Suprapubic skin (tissue), 4 donors: ENCODE measurements around the gene CST5.

Source experiments
- CTCF ChIP-seq, 2 donors: fragments of 200-600 bp in 1 of 2; fragments of 450-650 bp in 1 of 2; sonication (generic) in 1 of 2; IDR thresholded peaks; one replicate each; pipeline ENCODE4 v1.5.1; 2016 to 2019; ENCODE audit warnings: antibody characterized with exemption in 2 of 2, mild to moderate bottlenecking in 1 of 2, moderate library complexity in 1 of 2
- EP300 ChIP-seq: sonication (generic); formaldehyde crosslinking; IDR thresholded peaks from one replicate; pipeline ENCODE4 v1.6.1; 2017; ENCODE audit warnings: antibody characterized with exemption
- POLR2A ChIP-seq, 2 donors: fragments of 450-650 bp; IDR thresholded peaks; one replicate each; pipeline ENCODE4 v1.6.1; 2017; ENCODE audit warnings: antibody characterized with exemption in 2 of 2, mild to moderate bottlenecking in 2 of 2, moderate library complexity in 2 of 2
- POLR2AphosphoS5 ChIP-seq, 3 donors: sonication (generic); formaldehyde crosslinking; IDR thresholded peaks; one replicate each; pipeline ENCODE4 v1.6.1; 2017; ENCODE audit warnings: antibody characterized with exemption in 3 of 3

- TF ChIP-seq POLR2A (IDR thresholded peaks at IDR 0.05) (no peak), CTCF (IDR thresholded peaks at IDR 0.05) (no peak), POLR2AphosphoS5 (IDR thresholded peaks at IDR 0.05) (no peak), EP300 (no peak)
These were observed 44.4 kb upstream of the CST5 start for GRCh38 chr20:23923891-23924435.
